ENCODE data around the gene CDCA8. TPM values are rescaled to one million over a fixed set of nuclear protein-coding genes. Genes with fewer than 3 reads are reported as not detected.
A peak's percentile ranks its signal among the peaks of the same experiment; 100 is the strongest.
"Not testable (repeated sequence)": the region's sequence is repeated elsewhere in the genome, so short reads cannot be mapped to it uniquely, and the experiment has no call there.

CDCA8 gene
- polyA plus RNA-seq, 6 donors from 2014 or later = 0.63 to 1.6 (median 1.3) TPM; not detected in 1

- ATAC-seq (ENCODE audit: low read depth in 2 of 2) = no peak
- no peak overlapping the region for H3K4me3 Mint-ChIP-seq
- peak overlapping the region in 3 of 6 donors; percentile 18 to 93 (median 29) for H3K27ac Mint-ChIP-seq
- H3K36me3 Mint-ChIP-seq = peaks cover 7 to 11% of the 10 kb centered on the region in 2 donors
- no peaks in the 10 kb centered on the region for H3K9me3 Mint-ChIP-seq
- H3K27me3 Mint-ChIP-seq = no peaks in the 10 kb centered on the region
- peaks cover 12 to 23% (median 21%) of the 10 kb centered on the region in 3 donors for H3K4me1 Mint-ChIP-seq
- DNase-seq = no peak
Observed at GRCh38 chr1:37680933-37681332, 11.4 kb upstream of the CDCA8 start.

GRCh38 chr1:37682334-37682987 lies 9.9 kb upstream of the CDCA8 start:
- peak overlapping the region in 2 of 8 donors; percentile 41 to 57 for H3K4me3 Mint-ChIP-seq
- H3K27me3 Mint-ChIP-seq = no peaks in the 10 kb centered on the region
- peak overlapping the region; percentile 49 to 93 (median 64) for H3K27ac Mint-ChIP-seq
- peaks cover 10 to 12% of the 10 kb centered on the region in 2 donors for H3K36me3 Mint-ChIP-seq
- H3K4me1 Mint-ChIP-seq = peaks cover 0 to 8% (median 7%) of the 10 kb centered on the region in 3 donors
- ATAC-seq (ENCODE audit: low read depth in 2 of 2) (peak; percentile 79 to 91), DNase-seq (peak; percentile 75)
- no peaks in the 10 kb centered on the region for H3K9me3 Mint-ChIP-seq

- not testable (repeated sequence) for ATAC-seq (ENCODE audit: low read depth in 2 of 2); H3K4me3 Mint-ChIP-seq; H3K9me3 Mint-ChIP-seq; H3K27me3 Mint-ChIP-seq; DNase-seq
- peak overlapping the region in 1 of 6 donors; percentile 60 for H3K27ac Mint-ChIP-seq
- H3K4me1 Mint-ChIP-seq = peaks cover 12 to 22% (median 19%) of the 10 kb centered on the region in 3 donors
- H3K36me3 Mint-ChIP-seq = peaks cover 10 to 12% of the 10 kb centered on the region in 2 donors
Observed at GRCh38 chr1:37684182-37684581, 8.1 kb upstream of the CDCA8 start.

- Mint-ChIP-seq H3K27me3 (no peaks in the 10 kb centered on the region), H3K27ac (peak overlapping the region in 1 of 6 donors; percentile 6), H3K9me3 (no peaks in the 10 kb centered on the region), H3K4me1 (peaks cover 27 to 36% (median 30%) of the 10 kb centered on the region in 3 donors), H3K4me3 (no peak overlapping the region), H3K36me3 (peaks cover 10 to 12% of the 10 kb centered on the region in 2 donors)
- ATAC-seq (ENCODE audit: low read depth in 2 of 2) (no peak), DNase-seq (no peak)
Observed at GRCh38 chr1:37685722-37686121, 6.6 kb upstream of the CDCA8 start.

GRCh38 chr1:37687764-37688163 lies 4.6 kb upstream of the CDCA8 start:
- H3K9me3 Mint-ChIP-seq; DNase-seq; H3K27ac Mint-ChIP-seq; H3K4me3 Mint-ChIP-seq; ATAC-seq (ENCODE audit: low read depth in 2 of 2); H3K27me3 Mint-ChIP-seq: not testable (repeated sequence)
- Mint-ChIP-seq H3K4me1 (peaks cover 40 to 45% (median 44%) of the 10 kb centered on the region in 3 donors), H3K36me3 (peaks cover 10 to 12% of the 10 kb centered on the region in 2 donors)

GRCh38 chr1:37688926-37689325 lies 3.4 kb upstream of the CDCA8 start:
- H3K4me1 Mint-ChIP-seq = peaks cover 40 to 44% (median 43%) of the 10 kb centered on the region in 3 donors
- ATAC-seq (ENCODE audit: low read depth in 2 of 2) (no peak), DNase-seq (no peak)
- H3K36me3 Mint-ChIP-seq = peaks cover 6 to 10% of the 10 kb centered on the region in 2 donors
- H3K27ac Mint-ChIP-seq = peak overlapping the region in 3 of 6 donors; percentile 90 to 98 (median 96)
- peak overlapping the region; percentile 87 to 99 (median 97) for H3K4me3 Mint-ChIP-seq
- no peaks in the 10 kb centered on the region for H3K27me3 Mint-ChIP-seq
- H3K9me3 Mint-ChIP-seq = no peaks in the 10 kb centered on the region

GRCh38 chr1:37691497-37692077 lies 729 bp upstream of the CDCA8 start:
- peak in 1 of 2 donors; percentile 2 for ATAC-seq (ENCODE audit: low read depth in 2 of 2)
- Mint-ChIP-seq H3K36me3 (no peaks in the 10 kb centered on the region), H3K4me1 (peaks cover 39 to 43% (median 40%) of the 10 kb centered on the region in 3 donors), H3K27me3 (no peaks in the 10 kb centered on the region), H3K4me3 (peak overlapping the region; percentile 87 to 99 (median 97)), H3K9me3 (no peaks in the 10 kb centered on the region), H3K27ac (peak overlapping the region in 4 of 6 donors; percentile 92 to 96 (median 94))
- DNase-seq = no peak

- H3K36me3 Mint-ChIP-seq = no peaks in the 10 kb centered on the region
- peak overlapping the region in 2 of 6 donors; percentile 62 to 88 for H3K27ac Mint-ChIP-seq
- H3K4me1 Mint-ChIP-seq = peaks cover 37 to 42% (median 39%) of the 10 kb centered on the region in 3 donors
- DNase-seq = no peak
- no peak for ATAC-seq (ENCODE audit: low read depth in 2 of 2)
- H3K4me3 Mint-ChIP-seq = peak overlapping the region; percentile 87 to 99 (median 97)
- H3K9me3 Mint-ChIP-seq = no peaks in the 10 kb centered on the region
- no peaks in the 10 kb centered on the region for H3K27me3 Mint-ChIP-seq
Observed at GRCh38 chr1:37692834-37693175, 489 bp downstream of the CDCA8 start.

- H3K4me1 Mint-ChIP-seq = peaks cover under 1 to 4% (median 3%) of the 10 kb centered on the region in 3 donors
- no peaks in the 10 kb centered on the region for H3K36me3 Mint-ChIP-seq
- DNase-seq = no peak
- H3K27ac Mint-ChIP-seq = no peak overlapping the region
- no peaks in the 10 kb centered on the region for H3K9me3 Mint-ChIP-seq
- H3K27me3 Mint-ChIP-seq = no peaks in the 10 kb centered on the region
- no peak for ATAC-seq (ENCODE audit: low read depth in 2 of 2)
- no peak overlapping the region for H3K4me3 Mint-ChIP-seq
Observed at GRCh38 chr1:37697090-37697489, 4.8 kb downstream of the CDCA8 start.

- no peaks in the 10 kb centered on the region for H3K9me3 Mint-ChIP-seq
- H3K27ac Mint-ChIP-seq = no peak overlapping the region
- no peak overlapping the region for H3K4me3 Mint-ChIP-seq
- H3K36me3 Mint-ChIP-seq = no peaks in the 10 kb centered on the region
- no peaks in the 10 kb centered on the region for H3K27me3 Mint-ChIP-seq
- ATAC-seq (ENCODE audit: low read depth in 2 of 2) (no peak), DNase-seq (no peak)
- no peaks in the 10 kb centered on the region for H3K4me1 Mint-ChIP-seq
Observed at GRCh38 chr1:37697737-37698136, 5.4 kb downstream of the CDCA8 start.

- H3K36me3 Mint-ChIP-seq = no peaks in the 10 kb centered on the region
- DNase-seq = no peak
- no peaks in the 10 kb centered on the region for H3K9me3 Mint-ChIP-seq
- no peak overlapping the region for H3K27ac Mint-ChIP-seq
- no peak for ATAC-seq (ENCODE audit: low read depth in 2 of 2)
- no peaks in the 10 kb centered on the region for H3K4me1 Mint-ChIP-seq
- no peaks in the 10 kb centered on the region for H3K27me3 Mint-ChIP-seq
- H3K4me3 Mint-ChIP-seq = no peak overlapping the region
Observed at GRCh38 chr1:37699147-37699546, 6.8 kb downstream of the CDCA8 start.

GRCh38 chr1:37701051-37701450 lies 8.7 kb downstream of the CDCA8 start:
- Mint-ChIP-seq H3K36me3 (no peaks in the 10 kb centered on the region), H3K9me3 (no peaks in the 10 kb centered on the region), H3K27ac (no peak overlapping the region), H3K27me3 (no peaks in the 10 kb centered on the region), H3K4me1 (no peaks in the 10 kb centered on the region), H3K4me3 (no peak overlapping the region)
- no peak for DNase-seq
- ATAC-seq (ENCODE audit: low read depth in 2 of 2) = no peak

- ATAC-seq (ENCODE audit: low read depth in 2 of 2) (no peak), DNase-seq (no peak)
- Mint-ChIP-seq H3K27ac (no peak overlapping the region), H3K36me3 (no peaks in the 10 kb centered on the region), H3K9me3 (no peaks in the 10 kb centered on the region), H3K4me3 (no peak overlapping the region), H3K27me3 (no peaks in the 10 kb centered on the region), H3K4me1 (no peaks in the 10 kb centered on the region)
Observed at GRCh38 chr1:37703061-37703460, 10.7 kb downstream of the CDCA8 start.

GRCh38 chr1:37704966-37705365 lies 12.7 kb downstream of the CDCA8 start:
- no peak overlapping the region for H3K4me3 Mint-ChIP-seq
- no peaks in the 10 kb centered on the region for H3K36me3 Mint-ChIP-seq
- H3K9me3 Mint-ChIP-seq = no peaks in the 10 kb centered on the region
- no peaks in the 10 kb centered on the region for H3K4me1 Mint-ChIP-seq
- DNase-seq (no peak), ATAC-seq (ENCODE audit: low read depth in 2 of 2) (no peak)
- H3K27me3 Mint-ChIP-seq = no peaks in the 10 kb centered on the region
- no peak overlapping the region for H3K27ac Mint-ChIP-seq
